Amygdala (tissue), 56 donors: ENCODE measurements around the gene PER2.
"Not testable (repeated sequence)": the region's sequence is repeated elsewhere in the genome, so short reads cannot be mapped to it uniquely, and the experiment has no call there.

Experiments used
- DNase-seq, 56 donors: peaks; one replicate each; lab custom pipeline; 2025; lab: John Stamatoyannopoulos, UW

Gene PER2

DNA sequence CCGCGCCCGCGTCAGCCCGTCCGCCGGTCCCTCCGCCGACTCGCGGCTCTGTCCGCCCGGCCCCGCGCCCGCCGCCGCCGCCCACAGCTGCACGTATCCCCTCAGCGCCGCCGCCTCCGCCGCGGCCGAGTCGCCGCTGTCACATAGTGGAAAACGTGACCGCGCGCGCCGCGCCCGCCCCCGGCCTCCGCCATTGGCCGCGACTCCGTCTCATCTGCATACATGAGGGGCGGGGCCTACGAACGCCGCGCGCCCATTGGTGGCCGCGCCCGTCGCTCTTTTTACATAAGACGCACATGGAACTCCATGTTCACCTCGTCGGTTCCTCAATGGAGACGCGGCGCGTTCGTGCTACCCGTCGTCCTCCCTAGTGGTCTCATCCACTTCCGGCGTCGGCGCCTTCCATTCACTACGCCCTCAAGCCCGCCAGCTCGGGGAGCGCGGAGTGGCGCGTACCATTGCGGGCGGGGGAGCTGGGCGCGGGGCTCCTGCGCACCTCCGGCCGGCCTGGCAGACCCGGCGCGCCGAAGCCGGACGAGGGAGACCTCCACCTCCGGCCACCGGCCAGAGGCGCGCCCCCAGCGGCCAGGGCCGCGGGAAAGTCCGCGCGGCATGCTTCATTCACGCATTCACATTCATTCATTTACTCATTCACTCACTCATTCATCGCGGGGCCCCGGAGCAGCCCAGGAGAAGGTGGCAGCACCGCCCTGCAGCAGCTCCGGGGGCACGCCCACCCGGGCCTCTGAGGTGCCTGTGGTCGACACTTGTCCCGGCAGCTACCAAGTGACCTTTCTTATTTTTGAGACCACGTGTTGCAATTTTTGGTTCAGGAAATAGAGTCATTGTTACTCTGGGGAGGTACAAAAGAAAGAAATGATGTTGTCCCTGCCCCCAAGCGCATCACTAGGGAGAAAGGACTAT lies 502 bp upstream of the PER2 start:
- peak; percentile 60 to 99 (median 95) for DNase-seq

DNA sequence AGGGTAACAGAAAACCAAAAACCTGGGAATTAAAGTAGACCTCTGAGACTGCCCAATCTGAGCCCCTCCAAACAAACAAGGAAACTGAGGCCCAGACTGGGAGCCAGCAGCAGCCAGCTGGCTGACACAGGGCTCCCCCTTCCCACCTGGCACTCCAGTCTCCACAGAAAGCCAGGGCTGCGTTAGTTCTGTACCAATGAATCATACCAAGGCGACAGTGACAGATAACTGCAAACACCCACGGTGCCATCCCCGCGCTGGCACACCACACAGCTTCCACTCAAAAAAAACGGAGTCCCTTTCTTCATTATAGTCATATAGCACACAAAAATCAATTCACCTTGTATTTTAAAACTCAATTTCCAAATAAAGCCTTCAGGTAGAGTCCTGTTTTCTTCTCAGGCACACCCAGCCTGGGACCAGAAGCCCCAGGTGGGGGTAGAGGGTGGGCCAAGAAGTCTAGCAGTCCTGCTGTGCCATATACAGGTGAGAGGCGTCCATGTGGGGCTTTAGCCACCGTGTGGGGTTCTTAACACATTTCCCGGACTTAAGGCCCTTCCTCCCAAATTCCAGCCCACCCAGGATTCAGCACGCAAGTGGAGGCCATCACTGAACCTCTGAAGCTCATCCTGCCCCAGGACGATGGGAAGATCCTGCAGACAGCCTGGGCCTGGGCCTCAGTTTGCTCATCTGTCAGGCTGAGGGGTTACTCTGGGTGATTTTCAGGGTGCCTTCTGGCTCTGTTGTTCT lies 1.2 kb downstream of the PER2 start:
- peak in 16 of 56 donors; percentile 11 to 45 (median 33) for DNase-seq

DNA sequence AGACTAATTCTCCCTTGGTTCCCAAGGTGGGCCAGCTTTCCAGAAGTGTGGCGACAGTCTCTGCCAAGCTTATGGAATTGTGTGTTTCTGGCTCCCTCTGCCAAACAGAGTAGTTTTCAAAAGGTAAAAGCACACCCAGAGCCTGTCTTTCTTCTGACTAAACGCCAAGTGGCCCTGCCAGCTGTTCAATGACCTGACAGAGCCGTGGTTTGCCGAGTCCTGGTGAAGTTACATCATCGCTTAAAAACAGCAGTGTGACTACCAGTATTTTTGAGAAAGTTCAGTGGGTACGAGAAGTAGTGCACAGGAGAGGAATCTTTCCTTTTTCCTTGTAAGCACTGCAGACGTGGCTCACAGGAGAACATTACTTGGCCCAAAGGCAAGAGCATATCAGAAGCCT lies 1.9 kb downstream of the PER2 start:
- DNase-seq = peak in 15 of 56 donors; percentile 12 to 60 (median 31)

DNA sequence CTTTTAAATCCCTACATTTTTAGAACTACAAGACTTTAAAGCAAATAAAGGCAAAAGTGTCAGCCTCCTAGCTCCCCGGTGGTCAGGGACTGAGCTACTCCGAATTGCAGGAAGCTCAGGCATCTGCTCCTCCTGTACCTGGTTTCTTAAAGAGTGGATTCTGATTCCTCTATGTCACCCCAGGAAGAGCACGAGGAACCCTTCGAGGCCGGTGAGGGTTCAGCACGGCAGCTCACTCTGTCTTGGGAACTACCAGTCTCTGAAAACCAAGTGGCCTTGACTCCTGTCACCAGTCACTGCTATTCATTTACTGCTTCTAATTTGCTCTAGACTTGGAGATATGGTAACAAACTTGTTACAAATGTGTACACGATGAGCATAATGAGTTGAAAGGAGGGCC lies 2.3 kb downstream of the PER2 start:
- DNase-seq = peak in 2 of 56 donors; percentile 19 to 54

DNA sequence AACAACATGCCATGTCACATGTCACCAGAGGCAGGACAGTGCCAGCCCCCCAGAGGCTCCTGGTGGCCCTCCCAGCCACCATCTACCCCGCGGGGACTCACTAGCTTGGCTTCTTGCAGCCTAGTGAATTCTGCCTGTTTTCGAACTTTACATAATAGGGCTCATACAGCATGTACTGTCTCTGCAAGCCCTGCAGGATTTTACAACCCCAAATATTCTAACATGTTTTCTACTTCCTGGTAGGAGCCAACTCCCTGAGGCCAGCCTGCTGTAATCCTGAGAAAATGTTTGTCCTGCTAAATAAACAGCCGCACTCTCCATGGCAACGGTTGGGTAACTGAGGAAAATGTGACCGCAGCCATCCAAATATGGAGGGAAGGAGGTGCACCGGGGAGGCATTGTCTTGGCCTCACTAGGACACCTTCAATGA lies 2.7 kb downstream of the PER2 start:
- peak in 21 of 56 donors; percentile 15 to 54 (median 35) for DNase-seq

DNA sequence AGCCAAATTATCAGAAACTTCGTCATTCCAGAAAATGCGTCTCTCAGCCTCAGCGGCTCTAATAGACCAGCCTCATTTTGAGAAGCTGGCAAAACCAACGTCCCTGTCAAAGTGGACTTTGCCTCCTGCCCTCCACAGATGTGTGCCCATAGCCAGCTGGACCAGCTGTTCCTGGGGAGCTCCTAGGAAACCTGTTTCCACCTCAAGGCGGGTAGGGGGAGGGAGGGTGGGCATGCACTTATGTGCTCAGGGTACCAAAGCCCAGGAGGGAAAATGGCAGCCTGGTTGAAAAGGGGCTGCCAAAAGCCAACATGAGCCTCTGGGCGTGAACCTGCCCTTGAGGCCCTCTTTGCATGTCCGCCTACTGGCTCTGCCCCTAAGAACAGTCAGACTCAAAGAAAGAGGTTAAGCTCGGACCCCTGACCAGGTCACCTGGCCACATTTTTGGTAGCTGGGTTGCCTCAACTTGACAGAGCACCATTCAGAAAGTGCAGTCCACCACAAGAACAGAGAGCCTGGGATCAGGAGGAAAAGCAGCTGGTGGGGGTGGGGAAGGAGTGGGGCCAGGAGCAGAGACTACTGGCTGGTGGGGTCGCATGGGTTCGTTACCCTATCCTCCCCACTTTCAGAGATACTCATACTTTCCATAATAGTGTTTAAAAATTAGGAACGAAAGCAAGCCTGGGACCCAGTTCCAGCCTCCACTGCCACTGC lies 3.5 kb downstream of the PER2 start:
- DNase-seq = no peak

DNA sequence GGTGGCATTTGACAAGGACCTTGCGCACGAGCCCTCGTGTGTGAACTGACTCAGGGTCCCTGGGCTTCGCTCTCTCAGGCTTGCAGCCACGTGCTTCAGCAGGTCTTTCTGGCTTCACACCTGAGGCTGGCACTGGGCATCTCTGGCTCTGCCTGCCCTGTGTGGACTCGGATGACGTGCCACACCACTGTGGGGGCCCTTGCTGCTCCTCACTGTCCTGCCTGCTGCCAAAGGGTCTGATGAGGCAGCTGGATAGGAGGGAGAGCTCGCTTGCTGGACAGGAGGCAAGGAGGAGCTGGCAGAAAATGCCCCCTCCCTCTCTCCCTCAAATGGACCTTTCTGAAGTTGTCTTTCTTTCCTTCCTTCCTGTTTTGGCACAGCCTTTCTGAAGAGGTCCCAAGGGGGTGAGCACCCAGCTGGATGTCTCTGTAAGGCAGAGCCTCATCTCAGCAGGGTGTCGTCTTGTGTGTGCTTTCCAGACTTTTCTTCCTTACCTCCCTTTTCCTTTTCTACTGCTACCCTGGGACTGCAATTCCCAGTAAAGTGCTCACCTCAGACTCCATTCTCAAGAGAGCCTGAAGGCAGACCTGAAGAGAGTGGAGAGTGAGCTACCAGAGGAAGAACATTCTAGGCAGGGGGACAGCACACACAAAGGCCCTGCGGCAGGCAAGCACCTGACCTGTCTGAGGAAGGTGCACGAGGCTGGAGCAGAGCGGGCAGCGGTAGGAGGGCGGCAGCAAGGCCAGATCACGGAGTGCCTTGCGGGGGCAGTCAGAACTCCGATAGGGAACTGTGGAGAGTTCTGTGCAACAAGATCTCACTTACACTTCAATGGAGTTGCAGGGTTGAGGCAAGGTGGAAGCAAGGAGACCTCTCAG lies 5.3 kb downstream of the PER2 start:
- DNase-seq = no peak

DNA sequence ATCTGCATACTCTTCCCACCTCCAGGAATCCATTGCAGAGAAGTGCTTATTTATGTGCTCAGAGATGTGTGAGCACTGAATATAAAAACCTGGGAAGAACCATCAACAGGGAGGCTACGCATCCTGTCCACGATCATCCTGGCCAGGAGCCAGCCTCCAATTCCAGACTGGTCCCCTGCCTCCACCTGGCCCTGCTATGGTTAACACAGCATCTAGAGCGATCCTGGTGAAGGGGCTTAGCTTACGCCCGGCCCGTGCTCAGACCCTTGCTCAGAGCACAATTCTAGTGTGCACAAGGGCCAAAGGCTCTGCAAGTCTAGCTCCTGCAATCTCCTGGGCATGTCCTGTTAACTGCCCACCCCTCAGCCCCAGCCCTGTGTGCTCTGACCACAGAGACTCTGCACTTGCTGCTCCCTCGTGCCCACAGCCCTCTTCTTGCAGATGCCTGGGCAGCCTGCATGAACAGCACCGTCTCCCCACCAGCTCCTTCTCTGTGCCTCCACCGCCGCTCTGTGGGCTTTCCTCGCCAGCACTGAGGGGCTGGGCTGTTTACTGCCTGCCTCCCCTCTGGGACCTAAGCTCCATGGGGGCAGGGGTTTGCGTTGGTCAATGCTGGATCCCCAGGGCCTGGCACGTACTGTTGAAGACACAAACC lies 6.5 kb downstream of the PER2 start:
- DNase-seq = no peak

DNA sequence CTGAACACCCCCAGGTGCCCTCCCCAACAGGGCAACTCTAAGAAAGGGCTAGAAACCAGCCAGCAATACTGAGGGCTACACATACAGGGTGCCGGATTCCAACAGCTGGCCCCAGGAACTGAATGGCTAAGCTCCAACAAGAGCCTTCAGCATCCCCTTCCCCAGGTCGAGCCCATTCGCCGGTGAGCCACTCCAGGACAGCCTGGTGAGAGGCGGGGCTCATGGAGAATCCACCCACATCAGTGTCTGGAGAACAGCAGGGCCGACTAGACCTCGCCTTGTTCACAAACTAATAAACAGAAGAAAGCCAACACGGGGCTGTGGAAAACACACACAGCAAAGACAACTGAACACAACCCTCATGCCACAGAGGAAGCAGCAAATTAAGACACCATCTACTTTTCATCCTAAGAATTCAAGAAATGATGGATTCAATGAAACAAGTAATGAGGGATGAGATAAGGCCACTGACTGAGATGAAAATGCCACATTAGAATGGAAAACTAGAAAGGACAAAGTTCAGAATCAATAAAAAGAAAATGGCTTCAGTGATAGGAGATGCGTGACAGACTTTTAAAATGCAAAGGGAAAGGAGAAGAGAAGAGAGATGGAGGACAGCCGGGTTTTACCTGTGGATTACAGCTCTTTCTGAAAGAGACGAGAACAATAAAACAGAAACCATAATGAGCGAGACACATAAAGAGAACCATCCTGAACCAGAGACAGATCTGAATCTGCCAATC lies 8.2 kb downstream of the PER2 start:
- no peak for DNase-seq

DNA sequence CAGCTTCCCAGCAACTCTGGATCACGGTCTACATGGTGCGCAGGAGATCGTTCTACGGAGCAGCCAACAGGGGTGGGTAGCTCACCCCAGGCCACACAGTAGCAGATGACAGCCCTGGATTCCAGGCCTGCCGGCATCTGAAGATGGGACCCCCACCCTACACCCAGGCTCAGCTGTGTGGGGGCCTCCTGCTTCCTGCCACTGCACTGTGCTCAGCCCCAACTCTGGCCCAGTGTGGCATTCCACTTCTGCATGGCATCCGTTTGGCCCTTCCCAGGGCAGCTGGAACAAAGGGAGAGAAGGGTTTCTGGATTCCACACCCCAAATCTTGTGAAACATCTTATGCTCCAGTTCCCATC lies 9.1 kb downstream of the PER2 start:
- no peak for DNase-seq

DNA sequence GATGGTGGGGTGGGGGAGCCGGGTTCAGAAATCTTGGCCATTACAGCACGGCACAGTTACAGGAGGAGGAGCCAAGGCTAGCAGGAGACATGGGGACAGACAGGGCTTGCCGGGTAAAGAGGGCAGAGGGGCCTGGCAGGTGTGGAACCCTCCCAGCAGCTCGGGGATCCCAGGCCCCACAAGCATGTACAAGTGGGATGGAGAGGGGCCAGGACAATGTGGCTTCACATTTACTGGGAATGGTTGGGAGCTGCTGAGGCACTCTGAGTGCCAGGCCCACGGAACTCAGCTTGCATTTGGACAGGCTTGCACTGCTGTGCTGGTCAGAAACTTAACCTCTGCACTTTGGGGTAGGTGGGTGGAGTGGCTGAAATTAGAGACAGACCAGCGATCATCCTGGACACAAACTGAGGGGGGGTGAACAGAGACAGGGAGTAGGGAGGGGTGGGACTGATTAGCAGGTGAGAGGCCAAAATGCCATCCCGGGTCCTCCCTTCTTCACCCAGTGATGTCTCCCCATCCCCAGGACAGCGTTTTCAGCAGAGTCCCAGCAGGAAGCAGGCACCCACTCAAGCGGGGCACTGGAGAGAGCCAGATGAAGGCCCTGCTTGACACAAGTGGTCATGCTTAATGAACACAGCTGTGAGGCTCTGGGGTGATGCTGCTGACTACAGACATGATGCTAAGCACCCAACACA lies 9.6 kb downstream of the PER2 start:
- DNase-seq = no peak

DNA sequence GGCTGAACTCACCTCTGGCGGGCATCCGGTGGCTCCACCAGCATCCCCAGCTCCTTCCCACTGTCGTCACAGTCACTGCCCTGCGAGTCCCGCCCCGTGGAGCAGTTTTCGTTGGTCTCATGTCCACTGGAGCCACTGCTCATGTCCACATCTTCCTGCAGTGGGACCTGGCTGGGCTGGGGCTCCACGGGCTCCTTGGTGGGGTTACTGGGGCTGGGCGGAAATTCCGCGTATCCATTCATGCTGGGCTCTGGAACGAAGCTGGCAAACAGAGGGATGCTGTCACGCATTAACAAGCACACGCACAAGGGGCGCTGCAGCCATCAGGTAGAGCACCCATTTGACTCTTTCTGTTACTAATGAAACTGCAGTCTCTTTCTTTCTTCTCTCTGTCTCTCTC lies 10.7 kb downstream of the PER2 start:
- DNase-seq = no peak

DNA sequence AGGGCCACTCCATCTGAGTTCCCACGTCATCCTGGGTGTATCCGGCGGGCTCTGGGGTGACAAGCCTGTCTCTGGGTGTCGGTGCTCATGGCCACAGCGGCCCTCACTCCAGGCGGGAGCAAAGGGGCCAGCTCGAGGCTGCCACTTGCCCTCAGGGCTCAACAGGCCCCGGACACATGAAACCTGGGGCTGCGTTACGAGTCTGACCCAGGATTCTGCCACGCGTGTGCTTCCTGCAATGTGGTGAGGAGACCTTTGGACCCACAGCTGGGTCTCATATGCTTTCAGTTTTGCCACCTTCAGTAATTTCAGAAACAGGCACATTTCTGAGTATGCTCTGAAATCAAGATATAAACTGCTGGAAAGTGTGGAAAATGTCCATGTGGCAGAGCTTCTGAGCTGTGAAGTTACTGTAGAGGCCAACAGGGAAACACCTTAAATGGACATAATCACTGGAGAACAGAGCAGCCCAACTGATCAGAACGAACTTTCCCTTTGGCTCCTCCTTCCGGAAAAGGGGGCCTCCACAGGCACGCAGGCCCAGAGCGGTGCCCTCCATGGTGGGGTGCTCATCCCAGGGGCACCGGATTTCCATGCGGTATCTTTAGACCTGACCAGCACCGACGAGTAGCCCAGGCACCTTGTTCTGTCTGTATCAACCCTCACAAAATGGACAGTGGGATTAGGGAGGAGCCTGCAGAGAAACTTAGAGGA lies 14.1 kb downstream of the PER2 start:
- no peak for DNase-seq

DNA sequence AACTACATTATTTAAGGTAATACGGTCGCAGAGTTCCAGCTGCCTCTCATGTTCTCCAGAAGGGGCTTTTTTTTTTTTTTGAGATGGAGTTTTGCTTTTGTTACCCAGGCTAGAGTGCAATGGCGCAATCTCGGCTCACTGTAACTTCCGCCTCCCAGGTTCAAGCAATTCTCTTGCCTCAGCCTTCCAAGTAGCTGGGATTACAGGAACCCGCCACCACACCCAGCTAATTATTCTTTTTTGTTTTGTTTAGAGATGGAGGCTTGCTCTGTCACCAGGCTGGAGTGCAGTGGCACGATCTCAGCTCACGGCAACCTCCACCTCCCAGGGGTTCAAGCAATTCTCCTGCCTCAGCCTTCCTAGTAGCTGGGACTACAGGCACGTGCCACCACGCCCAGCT lies 15.0 kb downstream of the PER2 start:
- not testable (repeated sequence) for DNase-seq

DNA sequence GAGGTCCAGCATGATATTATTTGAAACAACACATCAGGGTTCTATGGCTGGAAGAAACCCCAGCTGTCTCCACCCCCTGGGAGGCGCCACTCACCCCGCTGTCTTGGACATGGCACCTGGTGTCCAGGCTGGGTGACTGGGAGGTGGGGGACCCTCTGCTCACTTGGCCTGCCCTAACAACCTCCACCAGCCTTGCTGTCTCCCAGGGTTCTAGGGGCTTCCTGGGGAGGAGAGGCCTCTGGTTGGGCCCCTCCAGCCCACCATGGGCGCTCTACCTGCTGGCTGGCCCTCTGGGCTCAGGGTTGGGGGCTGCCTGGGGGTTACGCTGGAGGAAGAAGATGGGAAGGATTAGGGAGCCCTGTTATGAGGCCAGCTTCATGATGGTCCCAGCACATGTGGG lies 16.3 kb downstream of the PER2 start:
- no peak for DNase-seq

DNA sequence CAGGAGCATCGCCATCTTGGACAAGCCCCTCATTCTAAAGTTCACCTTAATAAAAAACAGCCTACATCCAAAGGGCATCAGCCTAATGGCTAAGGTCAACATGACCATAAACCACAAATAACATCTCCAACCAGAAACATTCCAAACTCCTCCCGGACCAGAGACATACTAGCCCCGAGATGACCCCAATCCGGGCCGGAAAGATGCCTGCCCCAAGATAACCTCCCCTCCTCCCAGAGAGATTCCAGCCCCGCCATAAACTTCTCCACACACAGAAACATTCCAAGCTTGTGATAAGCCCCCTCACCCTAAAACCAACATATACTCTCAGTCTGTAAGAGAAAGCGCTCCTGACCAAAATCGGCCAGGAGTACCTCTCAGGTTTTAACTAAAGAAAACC lies 16.7 kb downstream of the PER2 start:
- not testable (repeated sequence) for DNase-seq

DNA sequence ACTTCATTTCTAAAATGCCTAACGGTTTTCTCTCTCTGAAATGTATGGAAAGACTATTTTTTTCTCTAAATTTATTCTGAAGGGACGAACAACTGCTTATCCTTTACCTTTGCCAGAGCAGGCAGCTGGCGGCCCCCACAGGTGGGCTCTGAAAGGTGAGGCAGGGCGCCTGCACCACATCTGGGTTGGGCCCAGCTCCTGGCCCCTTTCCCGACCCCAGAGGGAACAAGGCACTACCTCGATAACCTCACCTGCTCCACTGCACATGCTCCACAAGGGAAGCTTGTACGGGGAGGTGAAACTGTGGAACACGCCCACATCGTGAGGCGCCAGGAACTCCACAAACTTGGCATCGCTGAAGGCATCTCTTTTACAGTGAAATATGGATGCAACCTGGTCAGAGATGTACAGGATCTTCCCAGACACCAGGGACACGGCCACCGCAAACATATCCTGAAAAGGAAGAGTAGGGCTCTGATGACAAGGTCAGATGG lies 17.3 kb downstream of the PER2 start:
- DNase-seq = no peak
